Hindlimb muscle (tissue), 1 donor: ENCODE data around the gene GPR153. TPM values are rescaled to one million over a fixed set of nuclear protein-coding genes. Genes with fewer than 3 reads are reported as not detected.
"Not testable (repeated sequence)": the region's sequence is repeated elsewhere in the genome, so short reads cannot be mapped to it uniquely, and the experiment has no call there.

Experiments used
- DNase-seq: peaks from one replicate; pipeline ENCODE4 v3.0.0-alpha.2; 2013
- polyA plus RNA-seq: library from polyadenylated mRNA; unstranded; fragments of 120-200 nt; gene quantifications from one replicate; pipeline ENCODE4 v1.2.1, GENCODE V29; 2013; ENCODE audit not compliant: insufficient read length

GPR153 gene
- polyA plus RNA-seq, 1 donor: 23.4 TPM

GRCh38 chr1:6222636-6223035 is 38.3 kb downstream of the GPR153 start:
- peak; percentile 67 for DNase-seq

- no peak for DNase-seq
Measured at GRCh38 chr1:6221210-6221784, 39.6 kb downstream of the GPR153 start.

GRCh38 chr1:6220236-6220635 is 40.7 kb downstream of the GPR153 start:
- DNase-seq: no peak

- not testable (repeated sequence) for DNase-seq
Measured at GRCh38 chr1:6219641-6220040, 41.3 kb downstream of the GPR153 start.

- no peak for DNase-seq
Measured at GRCh38 chr1:6218375-6219164, 42.3 kb downstream of the GPR153 start.

- no peak for DNase-seq
Measured at GRCh38 chr1:6212193-6212959, 48.5 kb downstream of the GPR153 start.

GRCh38 chr1:6211731-6212130 is 49.2 kb downstream of the GPR153 start:
- no peak for DNase-seq

GRCh38 chr1:6210591-6211355 is 50.1 kb downstream of the GPR153 start:
- no peak for DNase-seq

- DNase-seq: no peak
Measured at GRCh38 chr1:6209661-6210580, 51.0 kb downstream of the GPR153 start.

- DNase-seq: peak; percentile 65
Measured at GRCh38 chr1:6208723-6209660, 51.9 kb downstream of the GPR153 start.

GRCh38 chr1:6207921-6208320 is 53.0 kb downstream of the GPR153 start:
- no peak for DNase-seq

- DNase-seq: no peak
Measured at GRCh38 chr1:6207075-6207885, 53.6 kb downstream of the GPR153 start.

GRCh38 chr1:6206520-6206855 is 54.4 kb downstream of the GPR153 start:
- no peak for DNase-seq

- DNase-seq: peak; percentile 79
Measured at GRCh38 chr1:6205849-6206519, 54.9 kb downstream of the GPR153 start, which contains the start of gene RNF207. RNF207 (plus strand) TSS chr1:6206119; CDS start chr1:6206536, 417 bp downstream.

- no peak for DNase-seq
Measured at GRCh38 chr1:6202256-6202655, 58.6 kb downstream of the GPR153 start.

GRCh38 chr1:6200188-6200809 is 60.6 kb downstream of the GPR153 start:
- DNase-seq: no peak

- DNase-seq: peak; percentile 98
Measured at GRCh38 chr1:6199298-6200187, 61.4 kb downstream of the GPR153 start, which contains the start of gene RPL22. RPL22 (minus strand) TSS chr1:6199595; CDS start chr1:6199573, 22 bp downstream.
